NB4 (cell line): ENCODE results near the gene ADPRS.

Experiments used
- MYC ChIP-seq: IDR thresholded peaks from 2 replicates; pipeline ENCODE4 v1.6.1; 2011; ENCODE audit warnings: low read depth, low read length
- TF ChIP-seq, protein P1 (sequence below): IDR thresholded peaks from one replicate; pipeline ENCODE4 v1.5.1; 2012; ENCODE audit warnings: low read depth, low read length
- TF ChIP-seq, protein P2 (sequence below): IDR thresholded peaks from 2 replicates; pipeline ENCODE4 v1.6.1; 2011; ENCODE audit warnings: low read depth, low read length

DNA sequence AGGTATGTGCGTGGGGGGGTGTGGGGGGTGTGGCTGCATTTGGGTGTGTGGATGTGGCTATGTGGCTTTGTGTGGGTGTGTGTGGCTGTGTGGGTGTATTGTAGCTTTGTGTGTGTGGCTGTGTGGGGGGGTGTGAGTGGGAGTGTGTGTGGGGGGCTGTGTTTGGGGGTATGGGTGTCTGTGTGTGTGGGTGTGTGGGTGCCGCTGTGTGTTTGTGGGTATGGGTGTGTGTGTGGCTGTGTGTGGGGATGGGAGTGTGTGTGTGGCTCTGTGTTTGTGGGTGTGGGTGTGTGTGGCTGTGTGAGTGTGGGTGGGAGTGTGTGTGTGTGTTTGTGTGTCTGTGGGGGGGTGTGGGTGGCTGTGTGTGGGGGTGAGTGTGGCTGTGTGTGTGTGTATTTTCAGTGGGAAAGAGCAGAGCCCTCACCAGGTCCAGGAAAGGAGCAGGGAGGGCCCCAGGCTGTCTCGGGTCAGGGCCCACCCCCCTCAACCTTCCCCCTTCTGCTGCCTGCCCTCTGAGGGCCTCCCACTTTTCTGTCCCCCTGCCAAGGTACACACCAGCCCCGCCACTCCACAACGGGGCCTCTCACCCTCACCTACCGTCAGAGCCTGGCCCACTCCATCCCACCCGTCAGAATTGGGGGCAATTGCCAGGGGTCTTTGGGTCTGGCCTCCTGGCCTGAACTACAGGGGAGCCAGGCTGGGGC, 38.3 kb downstream of the ADPRS start:
- TF ChIP-seq, protein P1, sequence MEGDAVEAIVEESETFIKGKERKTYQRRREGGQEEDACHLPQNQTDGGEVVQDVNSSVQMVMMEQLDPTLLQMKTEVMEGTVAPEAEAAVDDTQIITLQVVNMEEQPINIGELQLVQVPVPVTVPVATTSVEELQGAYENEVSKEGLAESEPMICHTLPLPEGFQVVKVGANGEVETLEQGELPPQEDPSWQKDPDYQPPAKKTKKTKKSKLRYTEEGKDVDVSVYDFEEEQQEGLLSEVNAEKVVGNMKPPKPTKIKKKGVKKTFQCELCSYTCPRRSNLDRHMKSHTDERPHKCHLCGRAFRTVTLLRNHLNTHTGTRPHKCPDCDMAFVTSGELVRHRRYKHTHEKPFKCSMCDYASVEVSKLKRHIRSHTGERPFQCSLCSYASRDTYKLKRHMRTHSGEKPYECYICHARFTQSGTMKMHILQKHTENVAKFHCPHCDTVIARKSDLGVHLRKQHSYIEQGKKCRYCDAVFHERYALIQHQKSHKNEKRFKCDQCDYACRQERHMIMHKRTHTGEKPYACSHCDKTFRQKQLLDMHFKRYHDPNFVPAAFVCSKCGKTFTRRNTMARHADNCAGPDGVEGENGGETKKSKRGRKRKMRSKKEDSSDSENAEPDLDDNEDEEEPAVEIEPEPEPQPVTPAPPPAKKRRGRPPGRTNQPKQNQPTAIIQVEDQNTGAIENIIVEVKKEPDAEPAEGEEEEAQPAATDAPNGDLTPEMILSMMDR: no peak
- no peak for TF ChIP-seq MYC
- TF ChIP-seq, protein P2, sequence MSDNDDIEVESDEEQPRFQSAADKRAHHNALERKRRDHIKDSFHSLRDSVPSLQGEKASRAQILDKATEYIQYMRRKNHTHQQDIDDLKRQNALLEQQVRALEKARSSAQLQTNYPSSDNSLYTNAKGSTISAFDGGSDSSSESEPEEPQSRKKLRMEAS: no peak
